HG02798 (cell line): Measurements from ENCODE around the gene FILIP1L.
A peak's percentile ranks its signal among the peaks of the same experiment; 100 is the strongest.

Source experiments
- ATAC-seq: cut with Tn5 transposase; IDR thresholded peaks from one replicate; pipeline ENCODE4 v1.9.1; 2021; ENCODE audit warnings: mild to moderate bottlenecking; ENCODE audit not compliant: unreplicated experiment, poor library complexity

FILIP1L gene

GRCh38 chr3:99984668-99985067 lies 129.6 kb downstream of the FILIP1L start:
- ATAC-seq = no peak

GRCh38 chr3:99984139-99984538 lies 130.2 kb downstream of the FILIP1L start:
- ATAC-seq = no peak

GRCh38 chr3:99982650-99983049 lies 131.7 kb downstream of the FILIP1L start:
- ATAC-seq = no peak

- no peak for ATAC-seq
These were observed 133.2 kb downstream of the FILIP1L start for GRCh38 chr3:99981138-99981537.

- no peak for ATAC-seq
These were observed 133.7 kb downstream of the FILIP1L start for GRCh38 chr3:99980606-99981005.

GRCh38 chr3:99978221-99978620 lies 136.1 kb downstream of the FILIP1L start:
- no peak for ATAC-seq

- ATAC-seq = no peak
These were observed 137.7 kb downstream of the FILIP1L start for GRCh38 chr3:99976584-99976983.

GRCh38 chr3:99974989-99975388 lies 139.3 kb downstream of the FILIP1L start:
- no peak for ATAC-seq

- ATAC-seq = no peak
These were observed 141.8 kb downstream of the FILIP1L start for GRCh38 chr3:99972380-99973104.

- no peak for ATAC-seq
These were observed 142.5 kb downstream of the FILIP1L start for GRCh38 chr3:99971761-99972160.

- peak; percentile 76 for ATAC-seq
These were observed 144.1 kb downstream of the FILIP1L start for GRCh38 chr3:99970198-99970597.

GRCh38 chr3:99969136-99969535 lies 145.2 kb downstream of the FILIP1L start:
- no peak for ATAC-seq

GRCh38 chr3:99967796-99968195 lies 146.5 kb downstream of the FILIP1L start:
- no peak for ATAC-seq

- ATAC-seq = no peak
These were observed 147.5 kb downstream of the FILIP1L start for GRCh38 chr3:99966662-99967416.

GRCh38 chr3:99965681-99966408 lies 148.5 kb downstream of the FILIP1L start:
- no peak for ATAC-seq

GRCh38 chr3:99965077-99965476 lies 149.2 kb downstream of the FILIP1L start:
- no peak for ATAC-seq

- ATAC-seq = no peak
These were observed 151.6 kb downstream of the FILIP1L start for GRCh38 chr3:99962703-99963102.

- ATAC-seq = no peak
These were observed 152.4 kb downstream of the FILIP1L start for GRCh38 chr3:99961756-99962515.

GRCh38 chr3:99960941-99961340 lies 153.4 kb downstream of the FILIP1L start:
- ATAC-seq = no peak

GRCh38 chr3:99960123-99960878 lies 154.0 kb downstream of the FILIP1L start:
- ATAC-seq = no peak
